Cerebellar cortex (tissue), 1 donor: ENCODE data around the gene SH3TC1.

Experiments used
- DNase-seq: peaks from one replicate; pipeline ENCODE4 v3.0.0-alpha.2; 2015; ENCODE audit warnings: low spot score

Gene SH3TC1

GRCh38 chr4:8198906-8199593, at the start of gene SH3TC1:
Gene SH3TC1, plus strand, starts transcription at chr4:8199290. Its CDS starts 5,905 bp downstream, at chr4:8205195.
- DNase-seq: peak; percentile 26

- no peak for DNase-seq
Observed at GRCh38 chr4:8149664-8150063, 49.4 kb upstream of the SH3TC1 start.

GRCh38 chr4:8150152-8151090, 48.7 kb upstream of the SH3TC1 start:
- DNase-seq: no peak

- no peak for DNase-seq
Observed at GRCh38 chr4:8151165-8151650, 47.9 kb upstream of the SH3TC1 start.

- no peak for DNase-seq
Observed at GRCh38 chr4:8152090-8152864, 46.8 kb upstream of the SH3TC1 start.

- no peak for DNase-seq
Observed at GRCh38 chr4:8152865-8153257, 46.2 kb upstream of the SH3TC1 start.

- DNase-seq: no peak
Observed at GRCh38 chr4:8153441-8153840, 45.6 kb upstream of the SH3TC1 start.

- DNase-seq: no peak
Observed at GRCh38 chr4:8155048-8155447, 44.0 kb upstream of the SH3TC1 start.

- no peak for DNase-seq
Observed at GRCh38 chr4:8155660-8156421, 43.2 kb upstream of the SH3TC1 start.

- DNase-seq: no peak
Observed at GRCh38 chr4:8156617-8157016, 42.5 kb upstream of the SH3TC1 start.

- DNase-seq: no peak
Observed at GRCh38 chr4:8157496-8157895, 41.6 kb upstream of the SH3TC1 start.

GRCh38 chr4:8157944-8158709, 41.0 kb upstream of the SH3TC1 start:
- DNase-seq: no peak

GRCh38 chr4:8158710-8159536, 40.2 kb upstream of the SH3TC1 start, which contains the start of gene ABLIM2:
Gene ABLIM2, minus strand, starts transcription at chr4:8158813. Its CDS starts 124 bp downstream, at chr4:8158689.
- DNase-seq: peak; percentile 97

GRCh38 chr4:8159537-8160232, 39.4 kb upstream of the SH3TC1 start:
- DNase-seq: peak; percentile 19

- no peak for DNase-seq
Observed at GRCh38 chr4:8160233-8160560, 38.9 kb upstream of the SH3TC1 start.

GRCh38 chr4:8160572-8160971, 38.5 kb upstream of the SH3TC1 start:
- DNase-seq: no peak

- no peak for DNase-seq
Observed at GRCh38 chr4:8162625-8163024, 36.5 kb upstream of the SH3TC1 start.

GRCh38 chr4:8163026-8163425, 36.1 kb upstream of the SH3TC1 start:
- DNase-seq: no peak
